Parathyroid adenoma (tissue), 2 donors: ENCODE measurements around the gene PLCH1.

ENCODE experiments used
- H2AFZ ChIP-seq: fragments of 300-600 bp; sonication (generic); one replicate; pipeline ENCODE4 v1.7.0; 2017; ENCODE audit warnings: antibody characterized with exemption, mild to moderate bottlenecking
- H3K27ac ChIP-seq: fragments of 300-600 bp; sonication (generic); one replicate; pipeline ENCODE4 v1.7.0; 2017
- H3K27me3 ChIP-seq: fragments of 300-600 bp; sonication (generic); one replicate; pipeline ENCODE4 v1.7.0; 2017; ENCODE audit warnings: low read length; ENCODE audit not compliant: control insufficient read depth, insufficient read depth
- H3K36me3 ChIP-seq: fragments of 300-600 bp; sonication (generic); one replicate; pipeline ENCODE4 v1.7.0; 2017; ENCODE audit warnings: low read length; ENCODE audit not compliant: control insufficient read depth, insufficient read depth
- H3K4me1 ChIP-seq: fragments of 300-600 bp; sonication (generic); one replicate; pipeline ENCODE4 v1.7.0; 2017; ENCODE audit warnings: control low read depth
- H3K4me2 ChIP-seq: fragments of 300-600 bp; sonication (generic); one replicate; pipeline ENCODE4 v1.7.0; 2017; ENCODE audit warnings: low read length
- H3K4me3 ChIP-seq: fragments of 300-600 bp; sonication (generic); one replicate; pipeline ENCODE4 v1.7.0; 2017; ENCODE audit warnings: low read depth, low read length
- H3K79me2 ChIP-seq: fragments of 300-600 bp; sonication (generic); one replicate; pipeline ENCODE4 v1.7.0; 2017; ENCODE audit warnings: control low read depth
- H3K9ac ChIP-seq: fragments of 300-600 bp; sonication (generic); one replicate; pipeline ENCODE4 v1.7.0; 2017; ENCODE audit warnings: mild to moderate bottlenecking
- H3K9me3 ChIP-seq: fragments of 300-600 bp; sonication (generic); one replicate; pipeline ENCODE4 v1.7.0; 2017; ENCODE audit warnings: low read length; ENCODE audit not compliant: control insufficient read depth
- CTCF ChIP-seq: fragments of 300-600 bp; sonication (generic); IDR thresholded peaks from one replicate; pipeline ENCODE4 v1.7.0; 2017; ENCODE audit warnings: antibody characterized with exemption, mild to moderate bottlenecking
- donor health status: primary hyperparathyroidism.

PLCH1 gene

GRCh38 chr3:155363690-155364070, 381.2 kb downstream of the PLCH1 start:
- Histone ChIP-seq H3K27ac (no peak overlapping the region), H3K9me3 (no peaks in the 10 kb centered on the region), H3K9ac (no peak overlapping the region), H3K36me3 (no peaks in the 10 kb centered on the region), H3K79me2 (no peaks in the 10 kb centered on the region), H3K4me1 (no peaks in the 10 kb centered on the region), H3K4me3 (no peak overlapping the region), H3K4me2 (no peak overlapping the region), H2AFZ (no peak overlapping the region), H3K27me3 (no peaks in the 10 kb centered on the region)
- no peak for TF ChIP-seq CTCF

GRCh38 chr3:155362808-155363689, 381.8 kb downstream of the PLCH1 start:
- Histone ChIP-seq H3K27ac (no peak overlapping the region), H3K4me2 (no peak overlapping the region), H3K27me3 (no peaks in the 10 kb centered on the region), H3K79me2 (no peaks in the 10 kb centered on the region), H3K9me3 (no peaks in the 10 kb centered on the region), H3K9ac (no peak overlapping the region), H3K36me3 (no peaks in the 10 kb centered on the region), H3K4me1 (no peaks in the 10 kb centered on the region), H2AFZ (no peak overlapping the region), H3K4me3 (no peak overlapping the region)
- no peak for TF ChIP-seq CTCF

- no peak overlapping the region for H3K4me3 ChIP-seq
- no peak for TF ChIP-seq CTCF
- H3K9ac ChIP-seq, result no peak overlapping the region
- no peaks in the 10 kb centered on the region for H3K27me3 ChIP-seq
- no peak overlapping the region for H2AFZ ChIP-seq
- no peak overlapping the region for H3K4me2 ChIP-seq
- H3K9me3 ChIP-seq, result no peaks in the 10 kb centered on the region
- no peaks in the 10 kb centered on the region for H3K79me2 ChIP-seq
- H3K27ac ChIP-seq, result no peak overlapping the region
- no peaks in the 10 kb centered on the region for H3K36me3 ChIP-seq
- H3K4me1 ChIP-seq, result no peaks in the 10 kb centered on the region
Measured at GRCh38 chr3:155360281-155360680, 384.6 kb downstream of the PLCH1 start.

GRCh38 chr3:155356594-155357370, 388.1 kb downstream of the PLCH1 start:
- no peak for TF ChIP-seq CTCF
- H3K9me3 ChIP-seq, result no peaks in the 10 kb centered on the region
- H3K36me3 ChIP-seq, result no peaks in the 10 kb centered on the region
- H3K4me2 ChIP-seq, result no peak overlapping the region
- H3K79me2 ChIP-seq, result no peaks in the 10 kb centered on the region
- H3K9ac ChIP-seq, result no peak overlapping the region
- H3K4me3 ChIP-seq, result no peak overlapping the region
- H3K4me1 ChIP-seq, result peaks cover 13% of the 10 kb centered on the region
- H3K27me3 ChIP-seq, result no peaks in the 10 kb centered on the region
- H3K27ac ChIP-seq, result no peak overlapping the region
- peak overlapping the region; percentile 53 for H2AFZ ChIP-seq
